ENCODE measurements around the gene SPHK2.
"Not testable (repeated sequence)": the region's sequence is repeated elsewhere in the genome, so short reads cannot be mapped to it uniquely, and the experiment has no call there.

SPHK2 gene

DNA sequence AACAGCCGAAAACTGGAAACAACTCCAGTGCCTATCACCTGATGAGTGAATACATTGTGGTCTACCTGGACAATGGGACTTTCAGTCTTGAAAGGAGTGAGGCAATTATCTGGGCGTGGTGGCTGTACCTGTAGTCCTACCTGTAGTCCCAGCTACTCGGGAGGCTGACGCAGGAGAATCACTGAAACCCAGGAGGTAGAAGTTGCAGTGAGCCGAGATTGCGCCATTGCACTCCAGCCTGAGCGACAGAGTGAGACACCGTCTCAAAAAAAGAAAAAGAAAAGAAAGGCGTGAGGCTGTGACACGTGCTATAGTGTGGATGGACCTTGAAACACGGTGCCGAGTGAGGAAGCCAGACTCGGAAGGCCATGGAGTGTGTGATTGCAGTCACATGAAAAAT, 57.6 kb downstream of the SPHK2 start:
- in situ Hi-C loops (cut with HindIII; ENCODE audit: low sequenced_read_pairs), result no loop called here

DNA sequence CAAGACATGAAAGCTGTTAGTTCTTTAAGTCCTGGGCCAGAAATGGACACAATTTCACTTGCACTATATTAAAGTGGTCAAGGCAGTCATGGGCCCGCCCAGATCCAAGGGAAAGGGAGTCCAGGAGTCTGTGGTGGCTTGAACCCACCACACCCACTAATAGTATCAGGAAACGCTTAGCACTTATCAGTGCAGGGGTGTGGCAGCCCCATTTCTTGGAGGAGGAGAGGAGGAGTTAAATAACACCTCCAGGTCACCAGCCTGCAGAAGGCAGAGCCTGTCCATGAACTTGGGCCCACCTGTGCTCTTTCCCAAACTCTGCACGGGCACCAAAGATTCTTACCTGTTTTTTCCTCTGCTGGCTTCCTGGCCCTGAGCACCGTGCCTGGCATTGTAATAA, 58.9 kb downstream of the SPHK2 start:
- in situ Hi-C loops (cut with HindIII; ENCODE audit: low sequenced_read_pairs), result no loop called here

DNA sequence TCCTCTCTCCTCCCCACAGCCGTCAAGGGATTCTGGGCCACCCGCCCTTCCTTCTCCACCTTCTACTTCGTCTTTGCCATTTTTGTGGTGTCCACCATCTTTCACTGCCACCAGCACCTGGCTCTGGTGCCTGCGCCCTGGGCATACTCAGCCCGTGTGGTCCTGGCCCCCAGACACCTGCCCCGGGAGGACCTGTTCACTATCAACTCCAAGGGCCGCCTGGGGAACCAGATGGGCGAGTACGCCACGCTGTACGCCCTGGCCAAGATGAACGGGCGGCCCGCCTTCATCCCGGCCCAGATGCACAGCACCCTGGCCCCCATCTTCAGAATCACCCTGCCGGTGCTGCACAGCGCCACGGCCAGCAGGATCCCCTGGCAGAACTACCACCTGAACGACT, 60.7 kb downstream of the SPHK2 start:
- in situ Hi-C loops (cut with HindIII; ENCODE audit: low sequenced_read_pairs), result not testable (repeated sequence)

Measured in DLD1 (cell line).